ENCODE measurements around the gene YIF1B. TPM values are rescaled to one million over a fixed set of nuclear protein-coding genes. Genes with fewer than 3 reads are reported as not detected.
"Not testable (repeated sequence)": the region's sequence is repeated elsewhere in the genome, so short reads cannot be mapped to it uniquely, and the experiment has no call there.

Gene YIF1B
- total RNA-seq, 4 donors from 2014 or later: 24.0 to 42.8 (median 27.3) TPM

DNA sequence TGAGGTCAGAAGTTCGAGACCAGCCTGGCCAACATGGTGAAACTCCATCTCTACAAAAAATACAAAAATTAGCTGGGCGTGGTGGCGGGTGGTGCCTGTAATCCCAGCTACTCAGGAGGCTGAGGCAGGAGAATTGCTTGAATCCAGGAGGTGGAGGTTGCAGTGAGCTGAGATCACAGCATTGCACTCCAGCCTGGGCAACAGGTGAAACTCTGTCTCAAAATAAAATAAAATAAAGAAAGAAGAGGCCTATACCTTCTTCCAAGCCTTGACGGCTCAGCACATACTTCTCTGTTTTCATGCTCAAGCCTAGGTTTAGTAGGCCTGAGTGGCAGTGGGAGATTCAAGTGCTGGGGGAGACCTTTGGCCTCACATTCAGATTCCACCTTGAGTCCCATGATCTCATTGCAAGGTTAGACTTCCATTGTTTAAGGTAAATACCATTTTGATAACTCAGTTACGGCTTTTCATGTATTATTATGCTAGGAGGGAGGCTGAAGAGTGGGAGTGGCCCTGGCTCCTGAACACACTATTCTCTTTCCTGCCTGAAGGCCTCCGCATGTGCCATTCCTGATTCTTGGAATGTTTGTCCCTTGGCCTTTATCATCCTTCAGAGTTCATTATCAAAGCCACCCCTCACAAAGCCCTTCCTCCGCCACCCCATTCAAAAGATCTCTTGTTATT lies 53.0 kb downstream of the YIF1B start:
- WGBS, 2 donors: 80 to 86% methylated on average over 4 to 7 of the region's 7 CpGs
- Histone ChIP-seq H3K4me1 (peaks cover 4 to 35% (median 7%) of the 10 kb centered on the region in 3 donors), H3K4me3 (no peak overlapping the region), H3K27ac (peak overlapping the region in 1 of 4 donors; percentile 94), H3K9me3 (no peaks in the 10 kb centered on the region), H3K27me3 (peaks cover 0 to 15% (median 0%) of the 10 kb centered on the region in 4 donors), H3K36me3 (no peaks in the 10 kb centered on the region)
- DNase-seq: no peak
- TF ChIP-seq, protein P1, sequence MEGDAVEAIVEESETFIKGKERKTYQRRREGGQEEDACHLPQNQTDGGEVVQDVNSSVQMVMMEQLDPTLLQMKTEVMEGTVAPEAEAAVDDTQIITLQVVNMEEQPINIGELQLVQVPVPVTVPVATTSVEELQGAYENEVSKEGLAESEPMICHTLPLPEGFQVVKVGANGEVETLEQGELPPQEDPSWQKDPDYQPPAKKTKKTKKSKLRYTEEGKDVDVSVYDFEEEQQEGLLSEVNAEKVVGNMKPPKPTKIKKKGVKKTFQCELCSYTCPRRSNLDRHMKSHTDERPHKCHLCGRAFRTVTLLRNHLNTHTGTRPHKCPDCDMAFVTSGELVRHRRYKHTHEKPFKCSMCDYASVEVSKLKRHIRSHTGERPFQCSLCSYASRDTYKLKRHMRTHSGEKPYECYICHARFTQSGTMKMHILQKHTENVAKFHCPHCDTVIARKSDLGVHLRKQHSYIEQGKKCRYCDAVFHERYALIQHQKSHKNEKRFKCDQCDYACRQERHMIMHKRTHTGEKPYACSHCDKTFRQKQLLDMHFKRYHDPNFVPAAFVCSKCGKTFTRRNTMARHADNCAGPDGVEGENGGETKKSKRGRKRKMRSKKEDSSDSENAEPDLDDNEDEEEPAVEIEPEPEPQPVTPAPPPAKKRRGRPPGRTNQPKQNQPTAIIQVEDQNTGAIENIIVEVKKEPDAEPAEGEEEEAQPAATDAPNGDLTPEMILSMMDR (IDR thresholded peaks at IDR 0.05): no peak
- no peak for TF ChIP-seq POLR2A (IDR thresholded peaks at IDR 0.05)
- intact Hi-C loops (cut with DNase I): no loop called here

DNA sequence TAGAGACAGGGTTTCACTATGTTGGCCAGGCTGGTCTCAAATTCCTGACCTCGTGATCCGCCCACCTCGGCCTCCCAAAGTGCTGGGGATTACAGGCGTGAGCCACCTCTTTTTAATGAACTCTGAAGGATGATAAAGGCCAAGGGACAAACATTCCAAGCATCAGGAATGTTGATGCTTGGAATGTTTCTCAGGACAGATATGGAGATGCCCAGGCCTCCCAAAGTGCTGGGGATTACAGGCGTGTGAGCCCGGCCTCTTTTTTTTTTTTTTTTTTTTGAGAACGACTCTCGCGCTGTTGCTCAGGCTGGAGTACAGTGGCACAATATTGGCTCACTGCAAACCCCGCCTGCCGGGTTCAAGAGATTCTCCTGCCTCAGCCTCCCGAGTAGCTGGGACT lies 53.8 kb downstream of the YIF1B start:
- Histone ChIP-seq H3K4me1 (peaks cover under 1 to 30% (median 7%) of the 10 kb centered on the region in 3 donors), H3K27me3 (peaks cover 0 to 20% (median 0%) of the 10 kb centered on the region in 4 donors)
- H3K4me3 ChIP-seq; H3K36me3 ChIP-seq; DNase-seq; H3K27ac ChIP-seq; H3K9me3 ChIP-seq; intact Hi-C loops (cut with DNase I): not testable (repeated sequence)
- WGBS, 2 donors: 95 to 98% methylated on average over 10 to 11 of the region's 12 CpGs

- H3K4me1 ChIP-seq: peaks cover 9 to 52% (median 20%) of the 10 kb centered on the region in 3 donors
- intact Hi-C loops (cut with DNase I): no loop called here
- TF ChIP-seq, protein P1 (IDR thresholded peaks at IDR 0.05): no peak
- no peak for TF ChIP-seq POLR2A (IDR thresholded peaks at IDR 0.05)
Observed at GRCh38 chr19:38255383-38256014, 60.2 kb downstream of the YIF1B start.

DNA sequence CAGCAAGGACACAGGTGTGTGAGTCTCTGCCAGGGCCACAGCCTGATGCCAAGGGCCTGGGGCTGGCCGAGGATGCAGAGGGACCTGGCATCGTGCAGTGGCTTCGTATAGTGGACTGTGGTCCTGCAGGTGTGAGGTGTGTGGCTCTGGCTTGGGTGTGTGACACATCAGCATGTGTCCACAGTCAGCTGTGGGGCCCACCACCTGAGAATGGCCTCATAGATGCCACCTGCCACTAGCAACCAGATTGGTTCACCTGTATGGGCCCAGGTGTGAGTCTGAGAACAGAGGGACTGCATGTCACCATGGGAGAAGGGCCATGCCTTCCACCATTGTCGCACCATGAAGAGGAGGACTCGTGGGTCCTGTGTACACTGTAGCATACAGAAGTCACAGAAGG lies 62.0 kb downstream of the YIF1B start:
- Histone ChIP-seq H3K4me3 (peak overlapping the region in 3 of 4 donors; percentile 34 to 69 (median 52)), H3K9me3 (no peaks in the 10 kb centered on the region)
- TF ChIP-seq, protein P1 (IDR thresholded peaks at IDR 0.05): no peak
- no peak for TF ChIP-seq POLR2A (IDR thresholded peaks at IDR 0.05)

More at GRCh38 chr19:38255383-38256014, 60.2 kb downstream of the YIF1B start:
- DNase-seq: no peak
- Histone ChIP-seq H3K9me3 (no peaks in the 10 kb centered on the region), H3K27me3 (peaks cover 0 to 25% (median 0%) of the 10 kb centered on the region in 4 donors), H3K27ac (peak overlapping the region; percentile 62 to 84 (median 82)), H3K36me3 (no peaks in the 10 kb centered on the region), H3K4me3 (peak overlapping the region; percentile 26 to 69 (median 46))
- WGBS, 2 donors: 54 to 61% methylated on average over 11 to 13 of the region's 17 CpGs

More for the DNA sequence above, 62.0 kb downstream of the YIF1B start:
- no peaks in the 10 kb centered on the region for H3K36me3 ChIP-seq
- DNase-seq: no peak
- peak overlapping the region; percentile 61 to 92 (median 84) for H3K27ac ChIP-seq
- peaks cover 0 to 25% (median 0%) of the 10 kb centered on the region in 4 donors for H3K27me3 ChIP-seq
- WGBS, 2 donors: 70 to 75% methylated on average over 2 of the region's 5 CpGs
- intact Hi-C loops (cut with DNase I): loop anchor here (5.0 kb wide), 1 partner anchor 74 kb away; no protein-coding TSS in a partner anchor
- peaks cover 9 to 55% (median 20%) of the 10 kb centered on the region in 3 donors for H3K4me1 ChIP-seq

Small RNA genes lying within 50 kb of the gene (small RNA-seq; reads per million reads assigned to genes)
- 0 reads per million in 4 donors for gene RF00019

Other genes with a start within 250 kb of the YIF1B start
- gene DPF1, start 91.7 kb downstream of the YIF1B start, total RNA-seq: 1 to 10 TPM in 1 of 4 donors, under 1 TPM in 1, not detected in 2; 0.44 to 2.5 TPM
- 100 to 1,000 TPM in 1 of 4 donors, 10 to 100 TPM in 2, 1 to 10 TPM in 1; 1.1 to 101 (median 26.3) TPM for gene PPP1R14A, start 59.6 kb downstream of the YIF1B start, total RNA-seq
- 100 to 1,000 TPM; 345 to 663 (median 433) TPM for gene SPINT2, start 51.4 kb downstream of the YIF1B start, total RNA-seq
- gene C19orf33, start 11.7 kb downstream of the YIF1B start, total RNA-seq: 100 to 1,000 TPM; 354 to 843 (median 469) TPM
- gene KCNK6, start 3.9 kb upstream of the YIF1B start, total RNA-seq: 10 to 100 TPM; 13.7 to 27.0 (median 21.6) TPM
- 1 to 10 TPM in 2 of 4 donors, under 1 TPM in 2; 0.19 to 5.3 (median 1.1) TPM for gene CATSPERG, start 19.9 kb upstream of the YIF1B start, total RNA-seq
- gene PSMD8, start 58.6 kb upstream of the YIF1B start, total RNA-seq: 100 to 1,000 TPM; 172 to 231 (median 197) TPM
- under 1 TPM in 1 of 4 donors, not detected in 3; 0.15 TPM for gene GGN, start 72.1 kb upstream of the YIF1B start, total RNA-seq
- under 1 TPM in 3 of 4 donors, not detected in 1; 0.15 to 0.38 (median 0.35) TPM for gene SPRED3, start 72.8 kb upstream of the YIF1B start, total RNA-seq
- gene FAM98C, start 87.1 kb upstream of the YIF1B start, total RNA-seq: 10 to 100 TPM; 14.4 to 40.0 (median 21.2) TPM
- 1 to 10 TPM in 1 of 4 donors, under 1 TPM in 2, not detected in 1; 0.35 to 4.2 (median 0.64) TPM for gene RASGRP4, start 110.3 kb upstream of the YIF1B start, total RNA-seq
- 10 to 100 TPM; 11.2 to 18.3 (median 13.8) TPM for gene RYR1, start 117.7 kb upstream of the YIF1B start, total RNA-seq

All from esophagus squamous epithelium (tissue), 5 donors.